CD14-positive monocyte (primary cell): ENCODE measurements around the gene AMOT. TPM values are rescaled to one million over a fixed set of nuclear protein-coding genes. Genes with fewer than 3 reads are reported as not detected.
A peak's percentile ranks its signal among the peaks of the same experiment; 100 is the strongest.

ENCODE experiments used
- DNase-seq, 3 donors: peaks; one replicate each; pipeline ENCODE4 v3.0.0-alpha.2; 2011 to 2022
- H2AFZ ChIP-seq: 2 replicates; pipeline ENCODE4 v1.6.0; 2012; ENCODE audit warnings: mild to moderate bottlenecking, low read depth, low read length, inconsistent platforms; ENCODE audit not compliant: insufficient read depth, poor library complexity, severe bottlenecking
- H3K27ac ChIP-seq, 2 donors: 1 replicate in 1 of 2; 2 replicates in 1 of 2; pipeline ENCODE4 v1.5.1; 2012 to 2013; ENCODE audit warnings: low read length in 2 of 2, control low read depth in 1 of 2, inconsistent platforms in 1 of 2, low read depth in 1 of 2, mild to moderate bottlenecking in 1 of 2
- H3K27me3 ChIP-seq, 2 donors: one replicate each; pipeline versions ENCODE4 v1.6.0 to v1.6.1; 2011 to 2013; ENCODE audit warnings: low read length in 2 of 2; ENCODE audit not compliant: control insufficient read depth in 2 of 2, insufficient read depth in 2 of 2
- H3K36me3 ChIP-seq, 2 donors: replicated peaks in 1 of 2; 1 replicate in 1 of 2; 2 replicates in 1 of 2; pipeline versions ENCODE4 v1.5.1 to v1.6.1; 2012 to 2013; ENCODE audit warnings: low read length in 2 of 2, control low read depth in 1 of 2, inconsistent platforms in 1 of 2, mild to moderate bottlenecking in 1 of 2; ENCODE audit not compliant: insufficient read depth in 2 of 2, control insufficient read depth in 1 of 2
- H3K4me1 ChIP-seq, 2 donors: 1 replicate in 1 of 2; 2 replicates in 1 of 2; pipeline versions ENCODE4 v1.5.1 to v1.6.1; 2012 to 2013; ENCODE audit warnings: low read length in 2 of 2, control low read depth in 1 of 2, inconsistent platforms in 1 of 2, mild to moderate bottlenecking in 1 of 2, moderate library complexity in 1 of 2; ENCODE audit not compliant: insufficient read depth in 2 of 2, control insufficient read depth in 1 of 2
- H3K4me2 ChIP-seq: replicated peaks from 2 replicates; pipeline ENCODE3; 2012; ENCODE audit warnings: low read length, moderate library complexity, mild to moderate bottlenecking; ENCODE audit not compliant: poor library complexity, severe bottlenecking; ENCODE audit errors: extremely low read depth
- H3K4me3 ChIP-seq, 3 experiments: fragments of 200-600 bp in 1 of 3; sonication (generic) in 1 of 3; replicated peaks in 1 of 3; 1 replicate in 2 of 3; 2 replicates in 1 of 3; pipeline ENCODE4 v1.5.1; 2011 to 2013; ENCODE audit warnings: low read length in 3 of 3, mild to moderate bottlenecking in 3 of 3, control low read depth in 2 of 3, low read depth in 2 of 3, inconsistent platforms in 1 of 3, moderate library complexity in 1 of 3
- H3K79me2 ChIP-seq: 2 replicates; pipeline ENCODE4 v1.6.0; 2012; ENCODE audit warnings: mild to moderate bottlenecking, control low read depth, inconsistent platforms, low read length, moderate library complexity; ENCODE audit not compliant: insufficient read depth
- H3K9ac ChIP-seq: 2 replicates; pipeline ENCODE4 v1.6.0; 2017; ENCODE audit warnings: low read length, mild to moderate bottlenecking; ENCODE audit not compliant: insufficient read depth, poor library complexity, severe bottlenecking
- H3K9me3 ChIP-seq, 2 donors: replicated peaks in 1 of 2; 1 replicate in 1 of 2; 2 replicates in 1 of 2; pipeline versions ENCODE4 v1.5.1 to v1.6.1; 2012 to 2013; ENCODE audit warnings: low read length in 2 of 2, control low read depth in 1 of 2; ENCODE audit not compliant: control insufficient read depth in 1 of 2, insufficient read depth in 1 of 2
- H4K20me1 ChIP-seq: 2 replicates; pipeline ENCODE4 v1.6.0; 2012; ENCODE audit warnings: mild to moderate bottlenecking, low read length, control low read depth, moderate library complexity; ENCODE audit not compliant: insufficient read depth
- H3K27ac Mint-ChIP-seq, 7 donors: one replicate each; pipeline ENCODE4 v1.8.0; 2020; ENCODE audit warnings: mild to moderate bottlenecking in 7 of 7, mixed read lengths in 7 of 7, moderate library complexity in 6 of 7, inconsistent platforms in 2 of 7
- H3K27me3 Mint-ChIP-seq, 3 donors: one replicate each; pipeline ENCODE4 v1.8.0; 2021 to 2022; ENCODE audit warnings: low read depth in 3 of 3, mild to moderate bottlenecking in 3 of 3, mixed read lengths in 3 of 3, moderate library complexity in 3 of 3, inconsistent platforms in 1 of 3
- H3K36me3 Mint-ChIP-seq, 2 donors: one replicate each; pipeline ENCODE4 v1.8.0; 2020; ENCODE audit warnings: mixed read lengths in 2 of 2, inconsistent platforms in 1 of 2, mild to moderate bottlenecking in 1 of 2
- H3K4me1 Mint-ChIP-seq: one replicate; pipeline ENCODE4 v1.8.0; 2020; ENCODE audit warnings: mild to moderate bottlenecking, mixed read lengths
- H3K4me3 Mint-ChIP-seq, 2 donors: one replicate each; pipeline ENCODE4 v1.8.0; 2020; ENCODE audit warnings: mild to moderate bottlenecking in 2 of 2, mixed read lengths in 2 of 2, moderate library complexity in 1 of 2
- H3K9me3 Mint-ChIP-seq, 7 donors: one replicate each; pipeline ENCODE4 v1.8.0; 2020 to 2022; ENCODE audit warnings: mixed read lengths in 7 of 7, mild to moderate bottlenecking in 6 of 7, moderate library complexity in 6 of 7, inconsistent platforms in 2 of 7
- CTCF ChIP-seq: fragments of 200-600 bp; IDR thresholded peaks from one replicate; pipeline ENCODE4 v1.8.0; 2022; ENCODE audit warnings: antibody characterized with exemption, mild to moderate bottlenecking
- WGBS: methylation state at CpG from one replicate; pipeline ENCODE4 v1.1.5; 2013; ENCODE audit warnings: missing lambda C conversion rate; ENCODE audit not compliant: insufficient coverage; 5-methylcytosine and 5-hydroxymethylcytosine counted together
- intact Hi-C, 2 donors: fragments of 100-400 bp; cut with micrococcal nuclease; formaldehyde crosslinking; loops; one replicate each; pipeline versions ENCODE4 v1.15.0 to v1.15.1; 2023
- polyA minus RNA-seq: library from RNA; depleted of rRNA, polyadenylated mRNA; stranded (reverse); fragments of >200 nt; gene quantifications from 2 replicates; pipeline ENCODE4 v1.2.3, GENCODE V29; 2012
- polyA plus RNA-seq, 3 donors: library from polyadenylated mRNA; depleted of rRNA in 1 of 3; unstranded in 2 of 3; stranded (reverse) in 1 of 3; fragments of 300-500 nt in 2 of 3; fragments of >200 nt in 1 of 3; fragmentation: Illumina TruSeq in 2 of 3; gene quantifications; 1 replicate in 2 of 3; 2 replicates in 1 of 3; pipeline ENCODE4 v1.2.3, GENCODE V29; 2012 to 2021
- total RNA-seq, 12 experiments: library from RNA in 1 of 12; stranded (reverse) in 1 of 12; fragments of 120-200 nt in 1 of 12; gene quantifications; one replicate each; pipeline ENCODE4 v1.2.4 and lab custom pipeline; 2013 to 2026; ENCODE audit warnings: mixed read lengths in 6 of 12, inconsistent platforms in 1 of 12

Gene AMOT
- 0.21 TPM for total RNA-seq (2013)
- polyA plus RNA-seq (under 1 TPM in 2 of 3 donors, not detected in 1; 0.04 to 0.11 TPM), polyA minus RNA-seq (0.24 and 0.55 TPM in 2 replicates), total RNA-seq (lab: John Stamatoyannopoulos, UW) (0.17 to 3.6 (median 0.98) reads per million in 11 experiments)

- Mint-ChIP-seq H3K4me1 (peaks cover 10% of the 10 kb centered on the region), H3K27me3 (peaks cover 7 to 25% (median 10%) of the 10 kb centered on the region in 3 donors), H3K4me3 (peak within 1 kb of the TSS; percentile 91 to 93), H3K36me3 (no peaks in the 10 kb centered on the region), H3K9me3 (peaks cover 0 to 12% (median 7%) of the 10 kb centered on the region in 7 donors), H3K27ac (peak within 1 kb of the TSS in 6 of 7 donors; percentile 65 to 88 (median 78))
- peak within 1 kb of the TSS; percentile 55 for H3K9ac ChIP-seq
- peak; percentile 4 to 18 (median 17) for DNase-seq
- H3K79me2 ChIP-seq = no peaks in the 10 kb centered on the region
- H3K9me3 ChIP-seq = peaks cover 0 to 3% of the 10 kb centered on the region in 2 donors
- intact Hi-C loops = no loop called here
- H2AFZ ChIP-seq = peak within 1 kb of the TSS; percentile 88
- peaks cover 5 to 8% of the 10 kb centered on the region in 2 donors for H3K4me1 ChIP-seq
- WGBS = 0% methylated on average over 7 of the region's 49 CpGs
- no peak for TF ChIP-seq CTCF
- peak within 1 kb of the TSS; percentile 89 for H3K4me2 ChIP-seq
- peaks cover 6 to 7% of the 10 kb centered on the region in 2 donors for H3K27me3 ChIP-seq
- H3K36me3 ChIP-seq = no peaks in the 10 kb centered on the region
- H3K4me3 ChIP-seq = peak within 1 kb of the TSS; percentile 68 to 86 (median 86)
- peak within 1 kb of the TSS; percentile 42 to 44 for H3K27ac ChIP-seq
- no peaks in the 10 kb centered on the region for H4K20me1 ChIP-seq
These were observed at the start of gene AMOT for GRCh38 chrX:112840382-112841113. Gene AMOT (minus strand): TSS chrX:112840831. CDS start chrX:112823126, 17,705 bp downstream.

DNA sequence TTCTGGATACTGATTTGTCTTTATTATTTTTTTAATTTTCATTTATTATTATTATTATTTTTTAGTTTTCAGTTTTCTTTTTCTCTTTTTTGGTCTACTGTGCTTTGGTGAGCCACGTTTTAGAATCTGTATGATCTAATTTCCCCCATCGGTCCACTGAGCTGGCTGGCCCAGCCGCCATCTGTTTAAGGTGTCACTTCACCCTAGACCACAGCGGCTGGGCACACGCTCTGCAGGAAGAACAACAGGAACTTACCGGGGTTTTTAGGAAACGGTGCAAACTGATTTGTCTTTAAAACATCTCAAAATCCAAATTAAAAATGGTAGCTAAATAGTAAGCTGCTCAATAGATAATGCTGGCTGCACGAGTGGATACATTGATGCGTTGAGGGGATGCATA is 48.8 kb upstream of the AMOT start:
- no peak overlapping the region for H3K27ac Mint-ChIP-seq
- H3K4me2 ChIP-seq = no peak overlapping the region
- H4K20me1 ChIP-seq = no peaks in the 10 kb centered on the region
- H3K9ac ChIP-seq = no peak overlapping the region
- H3K36me3 Mint-ChIP-seq = no peaks in the 10 kb centered on the region
- TF ChIP-seq CTCF = no peak
- no peak for DNase-seq
- no peak overlapping the region for H3K4me3 ChIP-seq
- no peaks in the 10 kb centered on the region for H3K9me3 ChIP-seq
- H2AFZ ChIP-seq = no peak overlapping the region
- no peaks in the 10 kb centered on the region for H3K79me2 ChIP-seq
- no peaks in the 10 kb centered on the region for H3K4me1 Mint-ChIP-seq
- no peaks in the 10 kb centered on the region for H3K4me1 ChIP-seq
- peaks cover 0 to 5% (median 3%) of the 10 kb centered on the region in 3 donors for H3K27me3 Mint-ChIP-seq
- H3K36me3 ChIP-seq = no peaks in the 10 kb centered on the region
- no peak overlapping the region for H3K27ac ChIP-seq
- no peaks in the 10 kb centered on the region for H3K27me3 ChIP-seq
- no peak overlapping the region for H3K4me3 Mint-ChIP-seq
- no CpG with 5 or more reads among the region's 9 CpGs for WGBS
- intact Hi-C loops = no loop called here
- H3K9me3 Mint-ChIP-seq = no peaks in the 10 kb centered on the region
